Colonic mucosa (tissue), 4 donors: ENCODE measurements around the gene SPPL3. TPM values are rescaled to one million over a fixed set of nuclear protein-coding genes. Genes with fewer than 3 reads are reported as not detected.

Experiments used
- DNase-seq: peaks from one replicate; pipeline ENCODE4 v3.0.0-alpha.2; 2020
- H3K27ac ChIP-seq: fragments of 200-600 bp; one replicate; pipeline ENCODE4 v1.8.0; 2021
- H3K27me3 ChIP-seq: fragments of 200-600 bp; one replicate; pipeline ENCODE4 v1.8.0; 2021
- H3K36me3 ChIP-seq: fragments of 200-600 bp; one replicate; pipeline ENCODE4 v1.8.0; 2021
- H3K4me1 ChIP-seq: fragments of 200-600 bp; one replicate; pipeline ENCODE4 v1.8.0; 2021; ENCODE audit warnings: mild to moderate bottlenecking
- H3K4me3 ChIP-seq: fragments of 200-600 bp; one replicate; pipeline ENCODE4 v1.8.0; 2021
- H3K9ac ChIP-seq, 2 donors: one replicate each; pipeline ENCODE4 v1.7.0; 2013; ENCODE audit warnings: control low read depth in 2 of 2, low read depth in 2 of 2, low read length in 2 of 2
- H3K9me3 ChIP-seq: fragments of 200-600 bp; one replicate; pipeline ENCODE4 v1.8.0; 2021
- intact Hi-C: fragments of 100-400 bp; cut with DNase I; formaldehyde crosslinking; loops from one replicate; pipeline ENCODE4 v1.14.1; 2022
- total RNA-seq, 2 donors: library from RNA; stranded (reverse); fragmentation: NEBNext Ultra II Directional in 1 of 2; extraction: Animal tissue kit (Norgen Biotek cat#: 25700) in 1 of 2; gene quantifications; one replicate each; pipeline ENCODE4 v1.2.1, GENCODE V29; 2021
- TF ChIP-seq, protein P1 (sequence below): fragments of 200-600 bp; IDR thresholded peaks from one replicate; pipeline ENCODE4 v1.8.0; 2022; ENCODE audit warnings: antibody characterized with exemption, mild to moderate bottlenecking
- donor health status: healthy.
- donor health status: DM: no; HTN: no; CAD: no.
- donor health status: DM: no; HTN: no; CAD: no.

The SPPL3 gene
- total RNA-seq, 2 donors from 2014 or later: 44.7 to 55.2 TPM

GRCh38 chr12:120774169-120774916, 129.8 kb downstream of the SPPL3 start:
- Histone ChIP-seq H3K9ac (peak overlapping the region in 1 of 2 donors; percentile 2), H3K4me1 (no peaks in the 10 kb centered on the region), H3K27me3 (no peaks in the 10 kb centered on the region), H3K36me3 (no peaks in the 10 kb centered on the region), H3K27ac (no peak overlapping the region), H3K9me3 (no peaks in the 10 kb centered on the region), H3K4me3 (no peak overlapping the region)
- no peak for DNase-seq
- TF ChIP-seq, protein P1, sequence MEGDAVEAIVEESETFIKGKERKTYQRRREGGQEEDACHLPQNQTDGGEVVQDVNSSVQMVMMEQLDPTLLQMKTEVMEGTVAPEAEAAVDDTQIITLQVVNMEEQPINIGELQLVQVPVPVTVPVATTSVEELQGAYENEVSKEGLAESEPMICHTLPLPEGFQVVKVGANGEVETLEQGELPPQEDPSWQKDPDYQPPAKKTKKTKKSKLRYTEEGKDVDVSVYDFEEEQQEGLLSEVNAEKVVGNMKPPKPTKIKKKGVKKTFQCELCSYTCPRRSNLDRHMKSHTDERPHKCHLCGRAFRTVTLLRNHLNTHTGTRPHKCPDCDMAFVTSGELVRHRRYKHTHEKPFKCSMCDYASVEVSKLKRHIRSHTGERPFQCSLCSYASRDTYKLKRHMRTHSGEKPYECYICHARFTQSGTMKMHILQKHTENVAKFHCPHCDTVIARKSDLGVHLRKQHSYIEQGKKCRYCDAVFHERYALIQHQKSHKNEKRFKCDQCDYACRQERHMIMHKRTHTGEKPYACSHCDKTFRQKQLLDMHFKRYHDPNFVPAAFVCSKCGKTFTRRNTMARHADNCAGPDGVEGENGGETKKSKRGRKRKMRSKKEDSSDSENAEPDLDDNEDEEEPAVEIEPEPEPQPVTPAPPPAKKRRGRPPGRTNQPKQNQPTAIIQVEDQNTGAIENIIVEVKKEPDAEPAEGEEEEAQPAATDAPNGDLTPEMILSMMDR: no peak
- intact Hi-C loops: no loop called here

- Histone ChIP-seq H3K4me3 (no peak overlapping the region), H3K27me3 (no peaks in the 10 kb centered on the region), H3K4me1 (no peaks in the 10 kb centered on the region), H3K9ac (no peak overlapping the region), H3K36me3 (peaks cover 4% of the 10 kb centered on the region), H3K9me3 (no peaks in the 10 kb centered on the region), H3K27ac (no peak overlapping the region)
- TF ChIP-seq, protein P1: no peak
- intact Hi-C loops: no loop called here
- no peak for DNase-seq
Measured at GRCh38 chr12:120771097-120771496, 133.1 kb downstream of the SPPL3 start.

DNA sequence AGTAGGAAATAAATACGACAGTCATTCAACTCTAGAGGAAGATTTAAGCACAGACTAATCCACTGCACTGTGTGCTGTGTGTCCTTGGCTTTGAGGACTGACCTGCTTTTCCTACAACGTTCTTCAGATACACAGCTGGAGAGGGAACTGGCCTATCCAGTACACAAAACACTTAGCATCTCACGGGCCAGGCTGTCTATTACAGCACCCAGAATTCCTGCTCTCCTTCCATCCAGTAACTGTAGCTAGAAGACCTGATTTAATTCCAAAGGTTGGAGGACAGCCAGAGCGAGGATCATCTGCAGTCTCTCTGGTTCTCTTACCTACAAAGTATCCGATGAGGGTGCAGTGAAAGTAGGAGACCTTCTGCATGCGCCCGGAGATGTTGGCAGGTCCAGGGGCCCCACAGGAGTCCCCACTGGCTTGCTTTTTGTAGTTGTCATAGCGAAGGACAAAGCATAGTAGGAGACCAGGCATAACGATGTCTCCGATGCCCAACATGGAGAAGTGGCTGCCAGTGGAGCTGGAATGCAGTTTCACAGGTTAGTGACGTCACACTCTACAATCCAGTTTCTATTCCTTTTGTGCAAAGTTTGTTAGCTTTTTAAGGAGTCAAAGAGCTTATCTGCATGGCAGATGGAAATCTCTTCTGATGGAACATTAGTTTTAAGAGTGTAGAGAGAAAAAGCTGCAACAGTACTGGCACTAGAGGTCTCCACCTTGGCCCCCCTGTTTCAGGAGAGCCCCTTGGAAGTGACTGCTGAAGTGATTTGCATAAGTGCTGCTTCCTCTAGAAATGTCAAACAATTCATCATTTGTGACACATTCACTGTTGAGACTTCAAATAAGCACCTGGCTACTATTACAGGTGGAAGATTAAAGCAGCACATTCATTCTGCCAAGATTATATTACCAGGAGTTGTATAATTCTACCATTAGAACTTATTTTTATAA, 136.8 kb downstream of the SPPL3 start:
- intact Hi-C loops: no loop called here
- no peak for DNase-seq
- peak overlapping the region in 1 of 2 donors; percentile 77 for H3K9ac ChIP-seq
- H3K27me3 ChIP-seq: no peaks in the 10 kb centered on the region
- no peaks in the 10 kb centered on the region for H3K9me3 ChIP-seq
- H3K4me1 ChIP-seq: no peaks in the 10 kb centered on the region
- no peak overlapping the region for H3K4me3 ChIP-seq
- peak overlapping the region; percentile 52 for H3K27ac ChIP-seq
- TF ChIP-seq, protein P1: no peak
- peaks cover 4% of the 10 kb centered on the region for H3K36me3 ChIP-seq

GRCh38 chr12:120766566-120766965, 137.6 kb downstream of the SPPL3 start:
- Histone ChIP-seq H3K36me3 (peaks cover 4% of the 10 kb centered on the region), H3K27ac (peak overlapping the region; percentile 52)
- intact Hi-C loops: no loop called here

GRCh38 chr12:120764816-120765215, 139.3 kb downstream of the SPPL3 start:
- Histone ChIP-seq H3K9me3 (no peaks in the 10 kb centered on the region), H3K27me3 (no peaks in the 10 kb centered on the region), H3K4me3 (no peak overlapping the region), H3K9ac (no peak overlapping the region), H3K4me1 (no peaks in the 10 kb centered on the region), H3K36me3 (peaks cover 4% of the 10 kb centered on the region), H3K27ac (no peak overlapping the region)
- TF ChIP-seq, protein P1: no peak
- DNase-seq: no peak
- intact Hi-C loops: no loop called here

More at GRCh38 chr12:120766566-120766965, 137.6 kb downstream of the SPPL3 start:
- H3K4me3 ChIP-seq: no peak overlapping the region
- no peak for DNase-seq
- peak overlapping the region in 1 of 2 donors; percentile 77 for H3K9ac ChIP-seq
- TF ChIP-seq, protein P1: no peak
- H3K4me1 ChIP-seq: no peaks in the 10 kb centered on the region
- no peaks in the 10 kb centered on the region for H3K27me3 ChIP-seq
- no peaks in the 10 kb centered on the region for H3K9me3 ChIP-seq
